SU-DHL-6 (cell line): ENCODE results near the gene SPSB2.
A peak's percentile ranks its signal among the peaks of the same experiment; 100 is the strongest.

Experiments
- H2AFZ ChIP-seq: fragments of 200-600 bp; sonication (generic); 2 replicates; pipeline ENCODE4 v1.6.1; 2014; ENCODE audit warnings: low read depth, mild to moderate bottlenecking, moderate library complexity, mixed read lengths, antibody characterized with exemption, low read length; ENCODE audit not compliant: severe bottlenecking
- H3F3A ChIP-seq: fragments of 200-600 bp; shearing (Covaris generic); 2 replicates; pipeline ENCODE4 v1.6.0; 2016; ENCODE audit warnings: antibody characterized with exemption, mild to moderate bottlenecking; ENCODE audit not compliant: insufficient read depth
- H3K27ac ChIP-seq: fragments of 200-600 bp; sonication (generic); 2 replicates; pipeline ENCODE4 v1.5.1; 2016; ENCODE audit warnings: low read depth, mild to moderate bottlenecking, low read length, moderate library complexity, mixed read lengths
- H3K27me3 ChIP-seq: fragments of 200-600 bp; sonication (generic), shearing (Covaris generic); 2 replicates; pipeline ENCODE4 v1.6.0; 2014; ENCODE audit warnings: mild to moderate bottlenecking, low read length
- H3K36me3 ChIP-seq: fragments of 200-600 bp; sonication (generic); 2 replicates; pipeline ENCODE4 v1.6.1; 2014; ENCODE audit warnings: mild to moderate bottlenecking, low read length, mixed read lengths
- H3K4me2 ChIP-seq: fragments of 300-600, 200-600 bp; shearing (Covaris generic), sonication (generic); 2 replicates; pipeline ENCODE4 v1.6.0; 2014; ENCODE audit warnings: low read length, low read depth, mild to moderate bottlenecking; ENCODE audit not compliant: poor library complexity, severe bottlenecking
- H3K4me3 ChIP-seq: fragments of 200-600 bp; sonication (generic); 2 replicates; pipeline ENCODE4 v1.5.1; 2014; ENCODE audit warnings: antibody characterized with exemption, low read length, mild to moderate bottlenecking, mixed read lengths; ENCODE audit not compliant: insufficient read depth, poor library complexity, severe bottlenecking
- H3K79me2 ChIP-seq: fragments of 200-600 bp; sonication (generic); 2 replicates; pipeline ENCODE4 v1.6.1; 2014; ENCODE audit warnings: mild to moderate bottlenecking, low read length, moderate library complexity; ENCODE audit not compliant: insufficient read depth
- H3K9ac ChIP-seq: fragments of 200-600 bp; sonication (generic); 2 replicates; pipeline ENCODE4 v1.7.0; 2014; ENCODE audit warnings: mild to moderate bottlenecking, low read length
- H3K9me2 ChIP-seq: fragments of 200-600 bp; sonication (generic); replicated peaks from 2 replicates; pipeline ENCODE4 v1.6.1; 2014; ENCODE audit warnings: low read length; ENCODE audit not compliant: insufficient read depth
- H3K9me3 ChIP-seq: fragments of 200-600 bp; sonication (generic); 2 replicates; pipeline ENCODE4 v1.6.1; 2014; ENCODE audit warnings: low read length, mixed read lengths; ENCODE audit not compliant: insufficient read depth
- H4K20me1 ChIP-seq: fragments of 200-600 bp; sonication (generic); 2 replicates; pipeline ENCODE4 v1.6.1; 2014; ENCODE audit warnings: low read depth, mild to moderate bottlenecking, antibody characterized with exemption, low read length, moderate library complexity, mixed read lengths
- CTCF ChIP-seq: fragments of 200-600 bp; sonication (generic); IDR thresholded peaks from one replicate; pipeline ENCODE4 v1.5.1; 2017; ENCODE audit warnings: antibody characterized with exemption, mild to moderate bottlenecking, low read length, moderate library complexity; ENCODE audit not compliant: insufficient read depth, poor library complexity, severe bottlenecking
- EZH2phosphoT487 ChIP-seq: fragments of 200-600 bp; sonication (generic), shearing (Covaris generic); conservative IDR thresholded peaks from 2 replicates; pipeline ENCODE4 v1.6.1; 2018; ENCODE audit warnings: mild to moderate bottlenecking, antibody characterized with exemption, low read length, moderate library complexity, mixed read lengths

The SPSB2 gene, protein sequence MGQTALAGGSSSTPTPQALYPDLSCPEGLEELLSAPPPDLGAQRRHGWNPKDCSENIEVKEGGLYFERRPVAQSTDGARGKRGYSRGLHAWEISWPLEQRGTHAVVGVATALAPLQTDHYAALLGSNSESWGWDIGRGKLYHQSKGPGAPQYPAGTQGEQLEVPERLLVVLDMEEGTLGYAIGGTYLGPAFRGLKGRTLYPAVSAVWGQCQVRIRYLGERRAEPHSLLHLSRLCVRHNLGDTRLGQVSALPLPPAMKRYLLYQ

DNA sequence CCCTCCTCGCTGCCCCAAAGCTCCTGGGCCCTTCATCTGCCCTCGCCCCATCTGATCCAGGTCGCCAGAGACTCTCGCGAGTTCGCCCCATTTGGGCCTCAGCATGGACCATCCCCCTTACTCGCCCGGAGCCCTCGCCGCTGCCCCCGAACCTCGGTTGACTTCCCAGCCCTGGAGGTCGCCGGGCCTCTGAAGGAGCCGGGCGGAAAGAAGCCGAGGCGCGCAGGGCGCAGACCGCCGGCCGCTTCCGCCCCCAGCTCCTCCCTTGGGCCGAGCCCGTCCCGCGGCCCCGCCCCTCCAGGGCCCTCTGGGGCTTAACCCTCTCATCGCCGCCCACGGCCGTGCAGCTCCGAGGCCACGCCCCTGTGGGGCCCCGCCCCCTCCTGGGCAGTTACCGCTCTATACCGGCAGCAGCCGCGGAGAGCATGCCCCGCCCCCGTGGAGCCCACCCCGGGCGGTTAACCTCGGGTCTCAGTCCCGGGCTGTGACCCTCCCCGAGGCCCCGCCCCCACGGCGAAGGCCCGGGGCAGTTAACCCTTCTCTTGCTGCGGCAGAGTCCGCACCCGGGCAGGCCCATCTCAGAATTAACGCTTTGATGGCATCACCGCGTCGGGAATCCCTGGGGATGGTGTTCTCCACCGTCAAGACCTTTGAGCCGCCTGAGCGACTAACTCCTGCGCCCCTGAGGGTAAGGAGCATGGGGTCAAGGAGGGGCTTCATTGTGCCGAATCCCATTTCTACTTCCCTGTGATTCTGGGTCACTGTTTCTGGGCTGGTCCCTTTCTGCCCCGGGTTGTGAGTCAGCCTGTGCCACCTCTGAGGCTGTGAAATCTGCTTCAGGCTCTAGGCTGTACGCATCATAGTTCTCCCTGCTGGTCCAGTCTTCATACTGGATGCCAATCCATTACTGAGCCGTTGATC lies at the start of gene SPSB2:
Gene SPSB2, minus strand, starts transcription at position 210 of the 921 bp plus-strand sequence. CDS start 402 bp downstream, outside the sequence.
- Histone ChIP-seq H3K4me2 (peak within 1 kb of the TSS; percentile 85), H3K4me3 (peak within 1 kb of the TSS; percentile 70), H3K9ac (peak within 1 kb of the TSS; percentile 82), H3F3A (peaks cover 46% of the 10 kb centered on the region), H2AFZ (peak within 1 kb of the TSS; percentile 78), H4K20me1 (no peaks in the 10 kb centered on the region; the same call in 1 of the 2 replicates), H3K27me3 (no peaks in the 10 kb centered on the region), H3K27ac (peak within 1 kb of the TSS; percentile 69), H3K9me3 (no peaks in the 10 kb centered on the region), H3K36me3 (peaks cover 3% of the 10 kb centered on the region; the same call in 1 of the 2 replicates), H3K79me2 (peaks cover 9% of the 10 kb centered on the region), H3K9me2 (no peaks in the 10 kb centered on the region)
- TF ChIP-seq EZH2phosphoT487 = no peak
- no peak for TF ChIP-seq CTCF

GRCh38 chr12:6921996-6922946 lies 49.2 kb upstream of the SPSB2 start:
- Histone ChIP-seq H3K27ac (no peak overlapping the region), H3K36me3 (no peaks in the 10 kb centered on the region)

More at GRCh38 chr12:6921996-6922946, 49.2 kb upstream of the SPSB2 start:
- Histone ChIP-seq H3K4me3 (no peak overlapping the region), H2AFZ (no peak overlapping the region), H3F3A (no peaks in the 10 kb centered on the region), H3K9ac (no peak overlapping the region), H3K9me3 (no peaks in the 10 kb centered on the region), H3K4me2 (no peak overlapping the region), H3K79me2 (no peaks in the 10 kb centered on the region), H4K20me1 (no peaks in the 10 kb centered on the region), H3K9me2 (no peaks in the 10 kb centered on the region), H3K27me3 (0 out of 2 replicates have a peak, but pooled peaks cover 4% of the 10 kb centered on the region)
- TF ChIP-seq CTCF (no peak), EZH2phosphoT487 (no peak)
